Muscle of leg (tissue), 11 donors: Measurements from ENCODE around the gene MICALL2. TPM values are rescaled to one million over a fixed set of nuclear protein-coding genes. Genes with fewer than 3 reads are reported as not detected.

Source experiments
- DNase-seq: peaks from one replicate; pipeline ENCODE4 v3.0.0; 2013
- H3K27ac ChIP-seq: one replicate; pipeline ENCODE4 v1.5.1; 2013; ENCODE audit warnings: mild to moderate bottlenecking, low read length, control low read depth
- H3K27me3 ChIP-seq: one replicate; pipeline ENCODE4 v1.6.1; 2013; ENCODE audit warnings: low read length; ENCODE audit not compliant: control insufficient read depth, insufficient read depth
- H3K36me3 ChIP-seq: one replicate; pipeline ENCODE4 v1.6.1; 2013; ENCODE audit warnings: low read length; ENCODE audit not compliant: control insufficient read depth, insufficient read depth
- H3K4me1 ChIP-seq: one replicate; pipeline ENCODE4 v1.6.1; 2013; ENCODE audit warnings: low read length; ENCODE audit not compliant: control insufficient read depth, insufficient read depth
- H3K4me3 ChIP-seq: one replicate; pipeline ENCODE4 v1.5.1; 2013; ENCODE audit warnings: low read length, control low read depth
- H3K9me3 ChIP-seq: replicated peaks from 2 replicates; pipeline ENCODE4 v1.6.1; 2013; ENCODE audit warnings: low read depth, low read length; ENCODE audit not compliant: control insufficient read depth
- WGBS: methylation state at CpG from one replicate; pipeline ENCODE4 v1.1.5; 2013; ENCODE audit warnings: missing lambda C conversion rate; ENCODE audit not compliant: insufficient coverage; 5-methylcytosine and 5-hydroxymethylcytosine counted together
- polyA plus RNA-seq, 8 donors: library from polyadenylated mRNA; unstranded; fragments of 120-200 nt; gene quantifications; one replicate each; pipeline versions ENCODE4 v1.2.1 to v1.2.3, GENCODE V29; 2013; ENCODE audit warnings: inconsistent platforms in 1 of 8, low replicate concordance in 1 of 8; ENCODE audit not compliant: insufficient read length in 8 of 8, insufficient read depth in 1 of 8
- total RNA-seq: library from RNA; stranded (reverse); fragments of 120-200 nt; gene quantifications from one replicate; pipeline ENCODE4 v1.2.4, GENCODE V29; 2013

Gene MICALL2
- total and polyA plus RNA-seq, 9 donors: 4.4 to 13.3 (median 7.5) TPM

DNA sequence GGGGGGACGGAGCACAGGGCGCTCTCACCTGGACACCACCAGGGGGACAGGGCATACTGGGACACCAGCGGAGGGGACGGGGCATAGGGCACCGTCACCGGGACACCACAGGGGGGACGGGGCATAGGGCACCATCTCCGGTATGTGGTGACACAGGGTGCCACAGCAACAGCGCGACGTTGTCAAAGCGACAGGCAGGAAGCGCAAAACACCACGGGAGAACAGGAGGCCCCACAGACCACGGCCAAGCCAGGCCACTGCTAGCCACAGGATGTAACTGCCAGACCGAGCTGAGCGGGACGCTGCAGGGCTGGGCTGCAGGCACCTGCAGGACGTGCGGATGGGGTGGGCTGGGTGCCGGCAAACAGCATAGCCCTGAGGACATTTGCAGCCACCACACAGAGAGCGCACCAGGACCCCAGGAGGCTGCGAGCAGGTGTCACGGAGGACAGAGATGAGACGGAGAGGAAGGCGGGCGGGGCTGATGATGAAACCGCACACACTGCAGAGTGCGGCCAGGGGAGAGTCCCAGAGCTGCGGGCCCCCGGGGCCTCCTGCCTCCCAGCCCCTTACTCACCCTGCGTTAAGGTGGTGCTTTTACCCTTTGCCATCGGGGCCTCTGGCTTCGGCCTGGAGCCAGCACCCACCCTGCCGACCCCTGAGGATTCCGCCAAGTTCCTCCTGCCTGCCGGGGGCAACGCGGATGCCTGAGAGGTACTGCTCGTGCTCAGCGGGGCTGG is 17.5 kb downstream of the MICALL2 start:
- 80% methylated on average over 40 of the region's 41 CpGs for WGBS

DNA sequence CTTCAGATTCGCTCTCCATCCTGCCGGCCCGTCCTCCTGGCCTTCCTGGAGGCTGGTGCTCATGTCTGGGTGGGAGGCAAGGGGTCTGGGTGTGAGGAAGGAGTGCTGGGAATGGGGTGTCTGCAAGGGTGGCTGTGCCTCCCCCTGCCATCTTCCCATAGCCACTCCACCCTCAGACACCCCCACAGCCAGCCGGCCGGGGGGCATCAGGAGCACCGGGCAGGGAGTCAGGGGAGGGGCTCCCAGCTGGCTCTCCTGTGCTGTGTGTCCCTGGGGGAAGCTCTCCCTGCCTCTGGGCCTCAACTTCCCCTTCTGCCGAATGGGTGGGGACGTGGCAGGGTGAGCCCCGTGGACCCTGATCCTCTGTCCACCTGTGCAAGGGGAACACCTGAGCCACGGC is 18.6 kb downstream of the MICALL2 start:
- DNase-seq: no peak
- H3K4me3 ChIP-seq: no peak overlapping the region
- H3K27ac ChIP-seq: no peak overlapping the region
- 70% methylated on average over 6 of the region's 10 CpGs for WGBS
- H3K4me1 ChIP-seq: no peaks in the 10 kb centered on the region
- H3K36me3 ChIP-seq: no peaks in the 10 kb centered on the region
- no peaks in the 10 kb centered on the region for H3K9me3 ChIP-seq
- H3K27me3 ChIP-seq: no peaks in the 10 kb centered on the region

More for the DNA sequence above, 17.5 kb downstream of the MICALL2 start:
- Histone ChIP-seq H3K4me1 (peaks cover 2% of the 10 kb centered on the region), H3K36me3 (no peaks in the 10 kb centered on the region), H3K27me3 (no peaks in the 10 kb centered on the region), H3K9me3 (no peaks in the 10 kb centered on the region), H3K27ac (no peak overlapping the region), H3K4me3 (no peak overlapping the region)
- DNase-seq: no peak

DNA sequence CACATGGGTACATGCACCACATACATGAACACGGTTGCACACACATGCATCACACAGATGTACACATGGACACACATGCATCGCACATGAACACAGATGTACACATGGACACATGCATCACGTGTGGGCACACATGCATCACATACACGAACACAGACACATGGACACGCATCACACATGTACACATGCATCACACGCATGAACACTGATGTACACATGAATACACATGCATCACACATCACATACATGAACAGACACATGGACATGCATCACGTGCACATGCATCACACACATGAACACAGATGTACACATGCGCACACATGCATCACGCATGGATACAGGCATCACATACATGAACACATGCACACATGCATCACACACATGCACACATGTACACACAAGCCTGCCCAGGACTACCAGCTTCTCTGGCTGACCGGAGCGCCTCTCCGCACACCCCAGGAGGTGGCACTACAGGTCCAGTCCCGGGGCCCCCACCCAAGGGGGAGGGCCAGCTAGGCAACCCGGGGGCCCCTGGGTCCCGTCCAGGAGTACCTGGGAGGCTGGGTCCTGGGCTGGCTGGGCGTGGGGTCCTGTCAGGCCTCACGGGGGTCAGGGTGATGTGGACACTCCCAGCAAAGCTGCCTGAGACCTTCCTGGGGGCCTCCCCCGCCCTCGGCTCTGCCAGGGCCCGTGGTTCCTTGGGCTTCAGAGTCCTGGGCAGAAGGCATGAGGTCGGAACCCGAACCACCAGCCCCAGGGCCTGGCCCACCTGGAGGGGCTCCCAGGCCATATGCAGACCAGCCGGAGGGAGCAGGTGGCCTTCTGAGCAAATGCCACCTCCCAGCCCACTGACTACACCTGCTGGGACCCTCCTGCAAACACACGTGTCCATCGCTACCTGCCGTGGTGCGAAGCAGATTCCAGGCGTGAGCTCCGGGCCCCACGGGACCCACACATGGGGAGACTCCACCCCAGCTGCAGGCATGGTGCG is 19.6 kb downstream of the MICALL2 start:
- Histone ChIP-seq H3K4me1 (no peaks in the 10 kb centered on the region), H3K9me3 (no peaks in the 10 kb centered on the region), H3K36me3 (no peaks in the 10 kb centered on the region), H3K4me3 (no peak overlapping the region), H3K27ac (no peak overlapping the region), H3K27me3 (no peaks in the 10 kb centered on the region)
- no peak for DNase-seq
- 79% methylated on average over 29 of the region's 31 CpGs for WGBS

DNA sequence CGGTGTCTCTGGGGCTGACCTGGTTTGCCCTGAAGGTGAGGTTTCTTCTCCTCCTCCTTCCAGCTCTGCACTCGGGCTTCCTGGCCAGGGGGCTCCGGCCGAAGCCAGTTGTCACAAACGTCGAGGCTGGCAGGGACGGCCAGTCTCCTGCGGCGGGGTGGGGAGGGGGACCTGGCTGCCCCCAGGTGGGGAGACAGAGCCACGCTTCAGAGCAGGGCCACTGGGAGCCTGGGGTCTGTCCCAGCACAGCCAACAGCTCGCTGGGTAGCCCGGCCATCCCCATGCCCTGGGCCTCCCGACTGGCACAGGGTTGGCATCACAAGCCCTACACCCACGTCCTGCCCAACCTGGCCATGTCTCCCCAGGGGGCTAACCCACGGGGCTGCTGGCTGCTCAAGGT is 20.4 kb downstream of the MICALL2 start:
- DNase-seq: no peak
- H3K36me3 ChIP-seq: no peaks in the 10 kb centered on the region
- H3K9me3 ChIP-seq: no peaks in the 10 kb centered on the region
- no peak overlapping the region for H3K4me3 ChIP-seq
- no peaks in the 10 kb centered on the region for H3K4me1 ChIP-seq
- no peak overlapping the region for H3K27ac ChIP-seq
- H3K27me3 ChIP-seq: no peaks in the 10 kb centered on the region
- WGBS: 58% methylated on average over 10 of the region's 15 CpGs

DNA sequence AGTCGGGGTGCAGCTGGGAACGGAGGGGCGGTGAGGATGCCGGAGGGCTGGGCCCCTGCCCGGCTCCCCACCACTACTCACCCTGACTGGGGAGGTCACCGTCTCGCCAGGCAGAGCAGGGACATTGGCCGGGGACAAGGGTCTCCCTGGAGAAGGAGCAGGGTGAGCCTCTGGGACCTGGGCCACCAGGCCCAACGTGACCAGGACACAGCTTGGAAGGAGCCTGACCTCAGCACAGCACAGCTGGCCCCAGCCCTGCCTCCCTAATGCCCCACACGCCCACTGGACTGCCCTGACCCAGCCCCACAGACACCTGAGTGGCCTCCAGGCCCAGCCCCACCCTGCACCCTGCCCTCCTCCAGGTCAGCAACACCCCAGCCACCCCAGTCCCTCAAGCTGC is 21.1 kb downstream of the MICALL2 start:
- WGBS: 61% methylated on average over 7 of the region's 10 CpGs
- no peak overlapping the region for H3K4me3 ChIP-seq
- H3K4me1 ChIP-seq: no peaks in the 10 kb centered on the region
- no peak for DNase-seq
- H3K9me3 ChIP-seq: no peaks in the 10 kb centered on the region
- no peaks in the 10 kb centered on the region for H3K36me3 ChIP-seq
- no peak overlapping the region for H3K27ac ChIP-seq
- no peaks in the 10 kb centered on the region for H3K27me3 ChIP-seq

DNA sequence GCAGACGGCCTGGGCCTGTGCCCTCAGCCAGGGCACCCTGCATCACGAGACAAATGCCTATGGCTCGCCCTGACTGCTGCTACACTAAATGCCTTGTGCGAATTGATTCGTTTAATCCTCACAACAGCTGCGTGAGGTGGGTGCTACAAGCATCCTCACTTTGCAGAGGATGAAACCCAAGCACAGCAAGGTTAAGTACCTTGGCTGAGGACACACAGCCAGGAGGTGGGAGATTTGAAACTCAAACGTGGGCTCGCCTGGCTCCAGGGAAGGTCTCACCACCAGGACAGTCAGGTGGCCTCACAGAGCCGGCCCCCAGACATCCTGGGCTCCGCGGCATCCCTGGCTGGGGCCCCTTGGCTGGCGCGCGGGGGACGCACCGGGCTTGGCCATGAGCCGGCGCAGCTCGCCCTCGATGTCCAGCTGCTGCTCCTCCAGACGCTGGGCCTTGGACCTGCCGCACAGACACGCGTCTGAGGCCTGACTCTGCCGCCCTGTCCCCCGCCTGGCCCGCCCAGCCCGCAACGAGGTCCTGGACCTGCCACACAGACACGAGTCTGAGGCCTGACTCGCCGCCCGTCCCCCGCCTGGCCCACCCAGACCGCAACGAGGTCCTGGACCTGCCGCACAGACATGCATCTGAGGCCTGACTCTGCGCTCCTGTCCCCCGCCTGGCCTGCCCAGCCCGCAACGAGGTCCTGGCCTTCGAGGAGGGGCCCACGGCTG is 22.0 kb downstream of the MICALL2 start:
- peaks cover 3% of the 10 kb centered on the region for H3K4me1 ChIP-seq

DNA sequence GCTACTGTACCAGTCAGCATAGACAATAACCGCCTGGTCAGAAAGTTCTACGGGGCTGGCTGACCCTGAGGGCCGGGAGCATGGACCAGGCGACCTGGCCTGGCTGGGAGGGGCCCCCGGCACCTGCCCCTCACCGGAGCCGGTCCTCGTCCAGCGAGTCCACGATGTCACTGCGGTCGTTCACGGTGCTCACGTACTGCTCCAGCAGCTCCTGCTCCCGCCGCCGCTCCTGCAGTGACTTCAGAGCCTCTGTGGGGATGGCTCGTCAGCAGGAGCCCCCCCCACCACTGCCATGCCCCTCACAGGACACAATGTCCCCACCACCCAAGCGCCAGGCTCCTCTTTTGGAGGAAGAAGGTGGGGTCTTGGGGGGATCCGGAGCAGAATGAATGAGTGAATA is 22.7 kb downstream of the MICALL2 start:
- Histone ChIP-seq H3K27me3 (peaks cover 9% of the 10 kb centered on the region), H3K4me3 (no peak overlapping the region), H3K27ac (no peak overlapping the region), H3K4me1 (peaks cover 5% of the 10 kb centered on the region), H3K36me3 (no peaks in the 10 kb centered on the region), H3K9me3 (no peaks in the 10 kb centered on the region)
- no peak for DNase-seq
- 83% methylated on average over 17 of the region's 20 CpGs for WGBS

More for the DNA sequence above, 22.0 kb downstream of the MICALL2 start:
- no peak for DNase-seq
- WGBS: 80% methylated on average over 43 of the region's 43 CpGs
- H3K9me3 ChIP-seq: no peaks in the 10 kb centered on the region
- H3K4me3 ChIP-seq: no peak overlapping the region
- H3K36me3 ChIP-seq: no peaks in the 10 kb centered on the region
- no peak overlapping the region for H3K27ac ChIP-seq
- H3K27me3 ChIP-seq: peaks cover 4% of the 10 kb centered on the region

DNA sequence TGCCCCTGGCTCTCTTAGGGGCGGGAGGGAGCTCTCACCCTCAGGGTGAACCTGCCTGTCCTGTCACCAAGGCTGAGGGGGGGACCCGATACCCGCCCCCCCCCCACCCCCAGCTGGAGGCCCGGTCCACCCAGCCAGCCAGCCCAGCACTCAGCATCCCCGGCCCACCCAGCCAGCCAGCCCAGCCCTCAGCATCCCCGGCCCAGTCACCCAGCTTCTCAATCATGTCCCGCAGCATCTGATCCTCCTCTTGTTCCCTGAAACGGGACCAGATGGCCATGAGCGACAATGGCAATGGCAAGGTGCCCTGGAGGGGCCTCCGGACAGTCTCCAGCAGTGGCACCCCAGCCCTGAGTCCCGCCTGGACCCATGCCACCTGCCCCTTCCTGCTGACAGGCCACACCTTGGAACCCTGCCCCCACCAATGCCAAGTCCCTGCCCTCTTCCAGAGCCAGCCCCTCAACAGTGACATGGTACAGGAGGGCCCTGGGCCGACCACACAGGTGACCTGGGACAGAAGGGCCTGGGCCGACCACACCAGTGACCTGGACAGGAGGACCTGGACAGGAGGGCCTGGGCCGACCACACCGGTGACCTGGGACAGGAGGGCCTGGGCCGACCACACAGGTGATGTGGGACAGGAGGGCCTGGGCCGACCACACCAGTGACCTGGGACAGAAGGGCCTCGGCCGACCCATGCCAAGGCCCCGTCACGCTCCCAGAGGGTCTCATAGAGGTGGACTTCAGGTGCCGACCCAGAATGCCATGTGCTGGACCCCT is 24.2 kb downstream of the MICALL2 start:
- no peak for DNase-seq
- H3K27me3 ChIP-seq: peaks cover 22% of the 10 kb centered on the region
- H3K27ac ChIP-seq: no peak overlapping the region
- no peaks in the 10 kb centered on the region for H3K36me3 ChIP-seq
- WGBS: 92% methylated on average over 20 of the region's 22 CpGs
- no peaks in the 10 kb centered on the region for H3K9me3 ChIP-seq
- peaks cover 5% of the 10 kb centered on the region for H3K4me1 ChIP-seq
- no peak overlapping the region for H3K4me3 ChIP-seq

DNA sequence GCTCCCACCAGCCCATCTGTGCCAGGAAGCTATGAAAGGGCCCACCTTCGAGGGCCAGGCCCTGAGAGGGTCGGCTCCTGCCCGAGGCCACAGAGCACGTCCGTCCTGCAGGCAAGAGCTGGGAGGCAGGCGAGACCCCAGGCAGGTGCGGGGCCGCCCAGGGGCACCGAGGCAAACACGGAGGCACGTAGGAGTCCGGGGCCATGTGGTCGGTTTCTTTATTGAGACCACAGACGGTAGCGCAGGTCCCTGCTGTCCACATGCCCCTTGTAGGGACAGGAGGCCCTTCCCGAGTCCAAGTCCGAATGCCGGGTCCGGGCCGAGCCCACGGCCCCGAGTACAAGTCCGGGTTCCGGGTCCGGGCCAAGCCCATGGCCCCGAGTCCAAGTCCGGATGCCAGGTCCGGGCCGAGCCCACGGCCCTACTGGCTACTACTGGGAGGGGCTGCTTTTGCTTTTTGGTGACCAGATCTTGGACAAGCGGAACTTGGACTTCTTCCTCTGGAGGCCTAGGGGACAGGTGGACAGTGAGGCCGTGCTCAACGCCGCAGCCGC is 25.0 kb downstream of the MICALL2 start:
- Histone ChIP-seq H3K36me3 (no peaks in the 10 kb centered on the region), H3K4me1 (peaks cover 8% of the 10 kb centered on the region), H3K4me3 (no peak overlapping the region), H3K9me3 (no peaks in the 10 kb centered on the region), H3K27ac (no peak overlapping the region), H3K27me3 (peaks cover 26% of the 10 kb centered on the region)
- no peak for DNase-seq
- 83% methylated on average over 34 of the region's 35 CpGs for WGBS
